Peyer's patch (tissue), 4 donors: ENCODE data around the gene HMGB4. TPM values are rescaled to one million over a fixed set of nuclear protein-coding genes. Genes with fewer than 3 reads are reported as not detected.

Experiments
- DNase-seq, 3 donors: peaks; one replicate each; pipeline ENCODE4 v3.0.0-alpha.2; 2017 to 2019
- H3K27ac ChIP-seq, 4 donors: fragments of 200-600 bp; sonication (generic); one replicate each; pipeline ENCODE4 v1.5.1; 2016 to 2019
- H3K27me3 ChIP-seq, 2 donors: fragments of 200-600 bp; sonication (generic); one replicate each; pipeline ENCODE4 v1.5.1; 2019
- H3K36me3 ChIP-seq, 3 donors: fragments of 200-600 bp; sonication (generic); one replicate each; pipeline ENCODE4 v1.5.1; 2016 to 2019
- H3K4me1 ChIP-seq, 4 donors: fragments of 200-600 bp; sonication (generic); one replicate each; pipeline ENCODE4 v1.5.1; 2016 to 2019
- H3K4me3 ChIP-seq, 4 donors: fragments of 200-600 bp; sonication (generic); 1 replicate in 3 of 4; 2 replicates in 1 of 4; pipeline ENCODE4 v1.5.1; 2016 to 2019; ENCODE audit warnings: mild to moderate bottlenecking in 1 of 4
- H3K9me3 ChIP-seq, 4 donors: fragments of 200-600 bp; sonication (generic); one replicate each; pipeline ENCODE4 v1.5.1; 2016 to 2019; ENCODE audit warnings: mild to moderate bottlenecking in 1 of 4
- POLR2A ChIP-seq, 2 donors: fragments of 450-650 bp; IDR thresholded peaks; one replicate each; pipeline ENCODE4 v1.5.1; 2017; ENCODE audit warnings: antibody characterized with exemption in 2 of 2, mild to moderate bottlenecking in 2 of 2, moderate library complexity in 2 of 2
- total RNA-seq, 4 donors: library from RNA; depleted of rRNA; stranded (reverse); fragments of >200 nt; gene quantifications; one replicate each; pipeline ENCODE4 v1.1.0, GENCODE V29; 2016
- TF ChIP-seq, protein P1 (sequence below), 6 experiments: fragments of 450-650 bp in 4 of 6; fragments of 200-600 bp in 2 of 6; sonication (generic) in 1 of 6; IDR thresholded peaks; one replicate each; pipeline ENCODE4 v1.5.1; 2017 to 2019; ENCODE audit warnings: antibody characterized with exemption in 6 of 6, mild to moderate bottlenecking in 3 of 6, moderate library complexity in 1 of 6

Gene HMGB4
- total RNA-seq, 4 donors from 2014 or later, result not detected

DNA sequence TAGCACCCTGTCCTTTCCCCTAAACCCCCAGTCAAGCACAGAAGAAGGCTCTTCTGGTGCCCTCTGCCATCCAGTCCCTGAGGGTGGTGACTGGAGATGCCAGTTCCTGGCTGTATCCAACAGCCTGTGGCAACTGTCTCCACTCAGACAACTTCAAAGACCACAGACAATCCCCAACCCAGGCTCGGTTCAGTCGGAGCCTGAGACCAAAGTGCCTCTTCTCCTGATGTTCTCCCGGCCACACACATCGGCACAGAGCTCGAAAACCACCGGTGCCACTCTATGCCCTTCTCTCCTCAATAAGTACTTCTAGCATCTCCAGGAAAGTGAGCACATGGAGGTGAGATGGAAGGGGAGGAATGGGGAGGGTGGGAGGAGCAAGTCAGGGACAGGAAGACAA, 39.6 kb upstream of the HMGB4 start:
- no peak for TF ChIP-seq POLR2A (IDR thresholded peaks at IDR 0.05)
- TF ChIP-seq, protein P1, sequence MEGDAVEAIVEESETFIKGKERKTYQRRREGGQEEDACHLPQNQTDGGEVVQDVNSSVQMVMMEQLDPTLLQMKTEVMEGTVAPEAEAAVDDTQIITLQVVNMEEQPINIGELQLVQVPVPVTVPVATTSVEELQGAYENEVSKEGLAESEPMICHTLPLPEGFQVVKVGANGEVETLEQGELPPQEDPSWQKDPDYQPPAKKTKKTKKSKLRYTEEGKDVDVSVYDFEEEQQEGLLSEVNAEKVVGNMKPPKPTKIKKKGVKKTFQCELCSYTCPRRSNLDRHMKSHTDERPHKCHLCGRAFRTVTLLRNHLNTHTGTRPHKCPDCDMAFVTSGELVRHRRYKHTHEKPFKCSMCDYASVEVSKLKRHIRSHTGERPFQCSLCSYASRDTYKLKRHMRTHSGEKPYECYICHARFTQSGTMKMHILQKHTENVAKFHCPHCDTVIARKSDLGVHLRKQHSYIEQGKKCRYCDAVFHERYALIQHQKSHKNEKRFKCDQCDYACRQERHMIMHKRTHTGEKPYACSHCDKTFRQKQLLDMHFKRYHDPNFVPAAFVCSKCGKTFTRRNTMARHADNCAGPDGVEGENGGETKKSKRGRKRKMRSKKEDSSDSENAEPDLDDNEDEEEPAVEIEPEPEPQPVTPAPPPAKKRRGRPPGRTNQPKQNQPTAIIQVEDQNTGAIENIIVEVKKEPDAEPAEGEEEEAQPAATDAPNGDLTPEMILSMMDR (IDR thresholded peaks at IDR 0.05), result no peak
- Histone ChIP-seq H3K27me3 (no peaks in the 10 kb centered on the region), H3K9me3 (no peaks in the 10 kb centered on the region), H3K27ac (no peak overlapping the region), H3K4me3 (no peak overlapping the region), H3K36me3 (no peaks in the 10 kb centered on the region), H3K4me1 (peaks cover 0 to 5% (median 0%) of the 10 kb centered on the region in 4 donors)
- DNase-seq, result no peak

DNA sequence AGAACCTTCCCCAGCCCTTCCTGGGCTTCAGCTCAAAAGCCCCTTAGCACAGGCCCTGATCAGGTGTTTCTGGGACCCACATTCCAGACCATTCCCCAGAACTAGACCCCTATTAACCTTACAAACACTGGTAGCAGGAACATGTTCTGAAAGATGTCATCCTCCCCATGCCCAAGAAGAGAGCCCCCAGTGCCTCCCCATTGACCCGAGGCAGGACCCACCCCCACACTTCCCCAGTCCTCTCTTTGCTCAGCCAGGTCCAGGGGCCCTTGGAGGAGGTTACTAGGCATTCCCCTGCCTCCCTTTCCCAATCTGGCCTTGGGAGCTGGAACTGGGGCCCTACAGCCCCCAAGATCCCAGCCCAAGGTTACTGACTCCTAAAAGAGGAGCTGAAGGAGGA, 38.9 kb upstream of the HMGB4 start:
- Histone ChIP-seq H3K9me3 (no peaks in the 10 kb centered on the region), H3K4me3 (no peak overlapping the region)

DNA sequence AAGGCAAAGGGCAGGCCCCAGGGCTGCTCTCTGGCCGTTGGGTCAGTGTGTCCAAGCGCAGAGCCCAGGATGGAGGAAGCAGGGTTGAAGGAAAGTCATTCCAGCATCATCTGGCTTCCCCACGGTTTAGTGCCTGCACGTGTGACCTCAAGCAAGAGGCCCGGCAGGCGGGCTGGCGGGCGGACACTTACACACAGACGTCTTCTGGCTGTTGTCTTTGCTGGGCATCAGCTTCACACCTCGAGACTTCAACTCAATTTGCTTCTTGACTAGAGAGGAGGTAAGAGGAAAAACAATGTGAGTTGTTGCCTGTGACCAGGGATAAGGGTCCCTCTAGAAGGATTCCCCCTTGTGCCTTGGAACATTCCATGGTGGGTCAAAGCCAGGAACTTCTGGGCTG, 38.4 kb upstream of the HMGB4 start:
- DNase-seq, result no peak
- H3K27me3 ChIP-seq, result no peaks in the 10 kb centered on the region
- no peak overlapping the region for H3K27ac ChIP-seq
- TF ChIP-seq, protein P1 (IDR thresholded peaks at IDR 0.05), result no peak
- TF ChIP-seq POLR2A (IDR thresholded peaks at IDR 0.05), result no peak
- H3K9me3 ChIP-seq, result no peaks in the 10 kb centered on the region
- H3K4me1 ChIP-seq, result no peaks in the 10 kb centered on the region
- no peak overlapping the region for H3K4me3 ChIP-seq
- H3K36me3 ChIP-seq, result no peaks in the 10 kb centered on the region

More for the DNA sequence above, 38.9 kb upstream of the HMGB4 start:
- TF ChIP-seq POLR2A (IDR thresholded peaks at IDR 0.05), result no peak
- TF ChIP-seq, protein P1 (IDR thresholded peaks at IDR 0.05), result no peak
- no peaks in the 10 kb centered on the region for H3K36me3 ChIP-seq
- no peaks in the 10 kb centered on the region for H3K4me1 ChIP-seq
- no peak overlapping the region for H3K27ac ChIP-seq
- no peak for DNase-seq
- no peaks in the 10 kb centered on the region for H3K27me3 ChIP-seq

DNA sequence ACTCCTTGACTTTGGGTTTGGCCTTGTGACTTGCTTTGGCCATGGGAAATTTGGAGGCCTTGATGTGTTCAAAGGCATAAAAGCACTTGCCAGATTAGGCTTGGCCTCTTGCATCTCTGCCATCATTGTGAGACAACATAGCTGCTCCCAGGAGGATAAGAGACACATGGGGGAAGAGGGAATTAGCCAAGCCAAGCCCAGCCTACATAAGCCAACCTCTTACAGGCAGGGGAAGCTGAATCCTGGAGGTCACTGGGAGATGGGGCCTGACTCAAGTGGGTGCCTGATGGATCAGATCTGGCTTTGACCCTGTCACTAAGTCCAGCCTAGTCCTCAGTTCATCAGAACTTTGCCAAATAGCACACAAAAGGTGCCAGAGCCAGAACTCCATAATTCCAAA, 37.6 kb upstream of the HMGB4 start:
- no peak overlapping the region for H3K27ac ChIP-seq
- no peaks in the 10 kb centered on the region for H3K27me3 ChIP-seq
- H3K4me3 ChIP-seq, result no peak overlapping the region
- H3K4me1 ChIP-seq, result no peaks in the 10 kb centered on the region
- no peak for DNase-seq
- no peaks in the 10 kb centered on the region for H3K36me3 ChIP-seq
- TF ChIP-seq, protein P1 (IDR thresholded peaks at IDR 0.05), result no peak
- TF ChIP-seq POLR2A (IDR thresholded peaks at IDR 0.05), result no peak
- H3K9me3 ChIP-seq, result no peaks in the 10 kb centered on the region

DNA sequence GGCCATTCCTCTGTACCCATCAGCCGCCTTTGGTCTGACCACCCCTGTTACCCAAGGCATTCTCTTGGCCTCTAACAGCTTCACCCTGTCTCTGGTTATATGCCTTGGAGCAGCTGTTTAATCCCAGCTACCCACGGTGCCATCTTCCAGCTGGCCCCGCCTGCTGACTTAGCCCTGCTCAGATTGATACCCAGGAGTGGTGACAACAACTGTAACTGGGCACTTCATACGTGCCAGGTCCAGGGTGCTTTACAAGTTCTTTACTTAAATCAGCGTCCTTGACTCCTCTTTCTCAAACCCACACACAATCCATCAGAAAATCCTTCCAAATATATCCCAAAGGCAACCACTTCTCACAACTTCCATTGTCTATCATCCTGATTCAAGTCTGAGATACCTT, 37.2 kb upstream of the HMGB4 start:
- no peaks in the 10 kb centered on the region for H3K9me3 ChIP-seq
- no peaks in the 10 kb centered on the region for H3K36me3 ChIP-seq
- H3K27ac ChIP-seq, result no peak overlapping the region
- H3K27me3 ChIP-seq, result no peaks in the 10 kb centered on the region
- DNase-seq, result no peak
- no peaks in the 10 kb centered on the region for H3K4me1 ChIP-seq
- TF ChIP-seq, protein P1 (IDR thresholded peaks at IDR 0.05), result no peak
- TF ChIP-seq POLR2A (IDR thresholded peaks at IDR 0.05), result no peak
- H3K4me3 ChIP-seq, result no peak overlapping the region

DNA sequence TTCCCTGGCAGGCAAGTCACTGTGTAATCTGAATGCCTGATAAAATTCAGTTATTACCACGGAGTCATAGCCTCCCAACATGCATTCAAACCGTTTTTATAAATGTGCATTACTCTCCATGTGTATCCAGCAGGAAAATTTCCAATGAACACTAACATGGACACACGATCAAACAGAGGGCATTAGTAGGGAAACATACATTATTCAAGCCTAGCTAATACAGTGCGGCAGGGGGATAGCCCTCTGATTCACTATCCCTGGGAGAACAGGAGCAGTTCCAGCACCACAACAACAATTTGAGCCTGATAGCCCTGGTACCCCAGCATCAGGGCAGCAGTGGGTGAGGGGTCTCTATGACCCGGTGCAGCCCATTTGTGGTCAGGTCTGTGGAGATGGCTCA, 35.8 kb upstream of the HMGB4 start:
- no peak for TF ChIP-seq POLR2A (IDR thresholded peaks at IDR 0.05)
- TF ChIP-seq, protein P1 (IDR thresholded peaks at IDR 0.05), result no peak
- Histone ChIP-seq H3K27me3 (no peaks in the 10 kb centered on the region), H3K27ac (no peak overlapping the region), H3K9me3 (no peaks in the 10 kb centered on the region), H3K4me1 (no peaks in the 10 kb centered on the region), H3K36me3 (no peaks in the 10 kb centered on the region), H3K4me3 (no peak overlapping the region)
- no peak for DNase-seq
